GM18867 (cell line): Measurements from ENCODE around the gene PAQR8.
A peak's percentile ranks its signal among the peaks of the same experiment; 100 is the strongest.
"Not testable (repeated sequence)": the region's sequence is repeated elsewhere in the genome, so short reads cannot be mapped to it uniquely, and the experiment has no call there.

Experiments used
- ATAC-seq: cut with Tn5 transposase; IDR thresholded peaks from one replicate; pipeline ENCODE4 v1.9.1; 2021; ENCODE audit warnings: mild to moderate bottlenecking, moderate library complexity; ENCODE audit not compliant: unreplicated experiment

Gene PAQR8

DNA sequence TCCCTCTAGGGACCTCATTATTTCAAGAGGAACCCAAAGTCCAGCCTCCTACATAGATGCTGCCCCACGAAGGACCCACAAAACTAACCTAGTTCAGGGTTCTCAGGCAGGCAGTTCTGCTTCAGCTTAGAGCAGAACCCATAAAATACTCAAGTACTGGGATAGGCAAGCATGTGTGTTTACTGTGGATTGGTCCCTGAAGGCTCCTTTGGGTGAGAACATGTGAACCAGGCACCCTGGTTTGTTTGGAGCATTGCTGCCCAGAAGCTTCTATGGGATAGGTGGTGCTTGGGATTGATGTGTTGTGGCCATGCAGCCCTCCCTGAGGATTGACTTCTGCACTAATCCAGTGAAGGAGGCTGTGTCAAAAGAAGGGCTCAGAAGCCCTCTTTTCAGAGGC lies 43.3 kb downstream of the PAQR8 start:
- ATAC-seq: no peak

GRCh38 chr6:52407467-52407866 lies 45.5 kb downstream of the PAQR8 start:
- peak; percentile 79 for ATAC-seq

GRCh38 chr6:52409499-52409898 lies 47.5 kb downstream of the PAQR8 start:
- no peak for ATAC-seq

GRCh38 chr6:52410979-52411378 lies 49.0 kb downstream of the PAQR8 start:
- no peak for ATAC-seq

- no peak for ATAC-seq
Observed at GRCh38 chr6:52411911-52412310, 50.0 kb downstream of the PAQR8 start.

- no peak for ATAC-seq
Observed at GRCh38 chr6:52415333-52415732, 53.4 kb downstream of the PAQR8 start.

GRCh38 chr6:52415917-52416628 lies 54.1 kb downstream of the PAQR8 start:
- no peak for ATAC-seq

GRCh38 chr6:52416629-52417151 lies 54.7 kb downstream of the PAQR8 start:
- ATAC-seq: no peak

GRCh38 chr6:52417675-52418111 lies 55.7 kb downstream of the PAQR8 start:
- ATAC-seq: no peak

DNA sequence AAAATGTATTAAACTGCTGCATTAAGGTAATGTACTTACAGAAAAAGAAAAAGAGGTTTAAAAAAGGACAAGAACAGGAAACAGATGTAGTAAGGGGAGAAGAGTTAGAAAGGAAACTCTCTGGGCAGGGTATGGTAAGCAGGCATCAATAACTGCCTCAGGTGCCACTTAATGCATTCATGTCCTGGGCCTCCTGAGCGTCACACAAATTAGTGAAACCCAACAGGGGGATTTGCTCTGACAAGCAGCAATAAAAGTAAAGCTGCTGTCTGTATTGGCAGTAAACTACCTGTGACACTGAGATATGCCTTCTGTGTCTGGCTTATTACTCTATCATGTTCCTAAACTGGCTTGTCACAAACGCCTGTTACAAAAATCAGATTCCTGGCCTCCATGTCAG lies 56.7 kb downstream of the PAQR8 start:
- no peak for ATAC-seq

- peak; percentile 92 for ATAC-seq
Observed at GRCh38 chr6:52419809-52420667, 58.1 kb downstream of the PAQR8 start, which contains the start of gene EFHC1. EFHC1 (plus strand) TSS chr6:52420342; CDS start chr6:52420411, 69 bp downstream.

DNA sequence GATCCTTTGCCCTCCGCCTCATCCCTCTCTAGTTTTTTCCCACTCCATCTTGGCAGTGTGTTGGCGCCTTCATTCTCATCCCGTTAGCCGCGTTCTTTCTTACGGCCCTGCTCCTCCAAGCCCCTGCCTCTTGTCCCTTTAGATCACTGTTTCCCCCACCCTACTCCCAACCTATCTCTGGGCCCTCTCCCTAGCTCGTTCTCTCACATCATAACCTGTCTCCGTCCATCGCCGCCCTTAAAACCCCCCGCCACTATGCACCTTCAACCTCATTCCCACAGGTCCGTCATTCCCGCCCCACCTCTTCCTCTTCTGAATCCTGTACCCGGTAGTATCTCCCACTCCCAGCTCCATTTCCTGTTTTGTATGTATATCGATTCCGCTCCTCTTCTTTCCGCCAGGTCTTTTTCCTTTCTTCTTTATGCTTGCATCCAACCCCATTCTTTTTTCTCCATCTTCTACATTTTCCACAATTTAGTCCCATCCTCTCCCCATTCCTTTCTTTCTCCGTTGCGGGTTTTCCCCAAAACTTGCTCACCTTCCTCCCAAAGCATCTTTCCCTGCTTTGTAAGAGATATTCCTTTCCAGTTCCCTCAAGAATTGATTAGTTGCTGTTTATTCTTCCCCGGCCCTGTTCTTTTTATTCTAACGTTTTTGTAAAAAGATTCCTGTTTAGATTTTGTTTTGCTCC lies 58.9 kb downstream of the PAQR8 start:
- no peak for ATAC-seq

DNA sequence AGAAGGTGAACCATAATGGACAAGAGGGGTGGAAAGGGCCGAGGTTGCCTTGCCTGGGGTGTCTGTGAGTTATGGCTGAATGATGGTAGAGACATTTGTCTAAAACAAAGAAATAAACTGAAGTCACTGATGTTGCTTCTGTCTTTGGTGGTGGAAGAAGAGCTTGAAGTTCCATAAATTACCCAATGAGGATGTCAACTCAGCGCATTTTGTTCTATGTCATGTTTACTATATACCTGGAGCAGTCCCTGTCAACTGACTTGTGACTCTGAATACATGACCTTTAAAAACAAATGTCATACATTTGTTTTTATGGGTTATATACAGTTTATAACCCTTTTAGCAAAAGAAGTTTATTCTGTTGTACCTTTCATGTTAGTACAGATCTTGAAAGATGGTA lies 60.2 kb downstream of the PAQR8 start:
- no peak for ATAC-seq

DNA sequence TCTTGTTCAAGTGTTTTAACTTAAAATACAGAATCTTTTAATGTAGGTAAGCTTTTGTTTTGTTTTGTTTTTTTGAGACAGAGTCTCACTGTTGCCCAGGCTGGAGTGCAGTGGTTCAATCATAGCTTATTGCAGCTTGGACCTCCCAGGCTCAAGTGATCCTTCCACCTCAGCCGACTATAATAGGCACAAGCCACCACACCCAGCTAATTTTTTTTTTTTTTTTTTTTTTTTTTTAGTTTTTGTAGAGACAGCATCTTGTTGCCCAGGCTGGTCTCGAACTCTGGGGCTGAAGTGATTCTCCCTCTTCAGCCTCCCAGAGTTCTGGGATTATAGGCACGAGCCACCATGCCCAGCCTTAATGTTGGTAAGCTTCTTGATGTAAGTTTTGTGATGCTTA lies 61.5 kb downstream of the PAQR8 start:
- ATAC-seq: no peak

GRCh38 chr6:52423971-52424381 lies 62.0 kb downstream of the PAQR8 start:
- ATAC-seq: no peak

DNA sequence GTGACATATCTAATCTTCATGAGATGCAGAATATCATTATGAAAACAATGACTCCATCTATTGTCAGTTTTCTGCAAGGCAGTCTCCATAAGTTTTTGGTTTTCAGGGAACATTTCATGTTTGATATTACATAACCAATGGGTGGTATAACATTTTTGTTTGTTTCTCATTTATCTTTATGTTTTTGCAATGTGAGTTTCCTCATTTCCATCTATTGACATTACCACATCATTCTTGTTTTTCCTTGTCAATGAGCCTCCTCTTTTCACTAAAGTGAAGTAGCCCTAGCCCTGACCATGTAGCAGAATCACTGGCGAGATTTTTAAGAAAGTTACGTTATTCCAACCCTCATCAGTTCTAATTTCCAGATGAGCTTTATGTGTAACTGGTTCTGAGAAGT lies 62.6 kb downstream of the PAQR8 start:
- no peak for ATAC-seq

DNA sequence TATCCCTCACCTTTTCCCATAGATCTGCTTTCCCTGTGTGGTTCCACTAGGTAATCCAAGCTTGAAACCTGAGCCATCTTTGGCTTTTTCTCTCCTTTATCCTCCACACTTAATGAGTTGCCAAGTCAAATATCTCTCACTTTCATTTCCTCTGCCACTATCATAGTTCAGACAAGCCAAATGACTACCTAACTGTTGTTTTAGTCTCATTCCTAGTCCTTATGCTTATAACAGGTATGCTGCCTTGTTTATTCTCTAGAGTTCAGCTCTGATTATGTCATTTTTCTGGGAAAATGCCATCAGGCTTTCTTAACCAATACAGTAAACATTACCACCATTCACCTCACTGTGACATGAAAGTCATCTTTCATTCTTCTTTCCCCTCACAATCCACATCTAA lies 64.7 kb downstream of the PAQR8 start:
- no peak for ATAC-seq

DNA sequence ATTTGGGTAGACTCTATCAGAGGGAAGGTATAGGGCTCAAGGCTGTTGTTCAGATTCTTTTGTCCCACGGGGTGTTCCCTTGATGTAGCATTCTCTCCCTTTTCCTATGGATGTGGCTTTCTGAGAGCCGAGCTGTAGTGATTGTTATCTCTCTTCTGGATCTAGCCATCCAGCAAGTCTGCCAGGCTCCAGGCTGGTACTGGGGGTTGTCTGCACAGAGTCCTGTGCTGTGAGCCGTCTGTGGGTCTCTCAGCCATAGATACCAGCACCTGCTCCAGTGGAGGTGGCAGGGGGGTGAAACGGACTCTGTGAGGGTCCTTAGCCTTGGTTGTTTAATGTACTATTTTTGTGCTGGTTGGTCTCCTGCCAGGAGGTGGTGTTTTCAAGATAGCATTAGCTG lies 71.3 kb downstream of the PAQR8 start:
- not testable (repeated sequence) for ATAC-seq

DNA sequence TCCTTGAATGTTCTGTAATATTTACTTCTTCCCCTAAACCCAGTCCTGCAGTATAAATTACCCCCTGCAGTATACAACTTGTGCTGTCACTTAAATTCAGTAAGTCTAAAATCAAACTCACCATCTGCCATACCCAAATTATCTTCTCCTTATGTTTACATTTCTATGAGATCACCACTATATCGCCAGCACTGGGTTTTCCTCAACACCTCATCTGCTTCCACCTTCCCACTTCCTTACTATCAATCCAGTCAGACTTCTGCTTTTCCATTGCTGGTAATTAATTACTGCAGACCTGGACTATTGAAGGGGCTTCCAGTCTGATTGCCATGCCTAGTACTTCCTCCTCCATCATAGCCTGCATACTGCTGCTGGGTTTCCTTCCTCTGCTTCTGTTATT lies 73.4 kb downstream of the PAQR8 start:
- ATAC-seq: no peak

DNA sequence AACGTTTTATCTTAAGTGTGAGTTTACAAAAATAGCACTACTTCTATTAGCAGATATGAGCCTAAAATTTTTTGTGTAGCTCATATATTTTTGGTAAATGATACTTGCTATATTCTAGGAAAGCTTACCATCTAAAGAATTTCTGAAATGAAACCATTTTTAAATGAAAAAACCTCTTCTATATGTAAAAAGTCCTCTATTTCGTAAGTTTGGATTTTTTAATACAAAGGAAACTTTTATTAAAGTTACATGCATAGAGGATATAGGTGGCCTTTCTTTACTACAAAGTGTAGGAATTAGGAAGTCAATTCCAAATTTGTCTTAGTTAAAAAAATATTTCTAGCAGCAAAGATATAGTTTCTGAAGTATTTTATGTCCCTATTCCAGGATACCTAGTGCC lies 77.0 kb downstream of the PAQR8 start:
- no peak for ATAC-seq

DNA sequence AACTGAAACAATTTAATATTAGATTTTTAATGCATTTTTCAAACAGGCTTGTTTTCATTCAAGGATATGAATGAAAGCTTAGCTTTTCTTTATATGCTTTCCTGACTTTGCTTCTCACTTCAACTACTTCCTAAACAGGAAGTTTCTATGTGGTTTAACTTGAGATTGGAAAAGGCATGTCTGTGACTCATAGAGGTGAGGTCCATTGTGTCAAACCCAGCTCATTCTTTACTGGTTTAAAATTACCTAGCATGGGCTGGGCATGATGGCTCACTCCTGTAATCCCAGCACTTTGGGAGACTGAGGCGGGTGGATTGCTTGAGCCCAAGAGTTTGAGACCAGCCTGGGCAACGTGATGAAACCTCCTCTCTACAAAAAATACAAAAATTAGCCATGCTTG lies 92.6 kb downstream of the PAQR8 start:
- ATAC-seq: no peak
